OCI-LY7 (cell line): ENCODE measurements around the gene MRPS22. TPM values are rescaled to one million over a fixed set of nuclear protein-coding genes. Genes with fewer than 3 reads are reported as not detected.

ENCODE experiments used
- BruUV-seq: library from RNA; stranded (reverse); fragments of 400-500 nt; replicated peaks from 2 replicates; lab custom pipeline; 2021; lab: Mats Ljungman, UMichigan
- CTCF ChIA-PET: fragments of 300-600 bp; sonication (Branson Sonifier 250); formaldehyde crosslinking; loops from one replicate; lab custom pipeline; 2022; ENCODE audit warnings: antibody characterized with exemption; ENCODE audit not compliant: unreplicated experiment; lab: Charles Lee
- POLR2A ChIA-PET: fragments of 300-600 bp; sonication (Branson Sonifier 250); formaldehyde crosslinking; loops from one replicate; lab custom pipeline; 2022; ENCODE audit warnings: antibody characterized with exemption; lab: Charles Lee
- DNase-seq: peaks from one replicate; pipeline ENCODE4 v3.0.0-alpha.2; 2015; ENCODE audit warnings: low spot score
- H2AFZ ChIP-seq: fragments of 200-600 bp; sonication (generic), shearing (Covaris generic); 2 replicates; pipeline ENCODE4 v1.6.1; 2014; ENCODE audit warnings: mild to moderate bottlenecking, antibody characterized with exemption, low read length, moderate library complexity
- H3K27ac ChIP-seq: fragments of 200-600 bp; sonication (generic); 2 replicates; pipeline ENCODE4 v1.5.1; 2014; ENCODE audit warnings: mixed run types, low read depth, mild to moderate bottlenecking, moderate library complexity, low read length, inconsistent platforms; ENCODE audit not compliant: poor library complexity, severe bottlenecking
- H3K36me3 ChIP-seq: fragments of 200-600 bp; sonication (generic); 2 replicates; pipeline ENCODE4 v1.6.1; 2014; ENCODE audit warnings: mild to moderate bottlenecking, antibody characterized with exemption, low read length, moderate library complexity, mixed read lengths; ENCODE audit not compliant: insufficient read depth
- H3K4me1 ChIP-seq: fragments of 200-600 bp; sonication (generic); 2 replicates; pipeline ENCODE4 v1.5.1; 2014; ENCODE audit warnings: mild to moderate bottlenecking, low read length; ENCODE audit not compliant: insufficient read depth, poor library complexity, severe bottlenecking
- H3K4me2 ChIP-seq: fragments of 200-600 bp; sonication (generic); 2 replicates; pipeline ENCODE4 v1.6.1; 2014; ENCODE audit warnings: mild to moderate bottlenecking, low read length
- H3K4me3 ChIP-seq: fragments of 200-600 bp; sonication (generic); 2 replicates; pipeline ENCODE4 v1.5.1; 2014; ENCODE audit warnings: mild to moderate bottlenecking, low read depth, low read length; ENCODE audit not compliant: poor library complexity, severe bottlenecking
- H3K79me2 ChIP-seq: fragments of 200-600 bp; sonication (generic); 2 replicates; pipeline ENCODE4 v1.6.1; 2016; ENCODE audit warnings: low read depth, mild to moderate bottlenecking, low read length, moderate library complexity, mixed read lengths; ENCODE audit not compliant: insufficient read depth
- H3K9me2 ChIP-seq: fragments of 200-600 bp; sonication (generic); 2 replicates; pipeline ENCODE4 v1.6.1; 2016; ENCODE audit warnings: mild to moderate bottlenecking, low read length, mixed read lengths; ENCODE audit not compliant: insufficient read depth
- H3K9me3 ChIP-seq: fragments of 200-600 bp; sonication (generic); 2 replicates; pipeline ENCODE4 v1.6.1; 2014; ENCODE audit warnings: mild to moderate bottlenecking, mixed run types, low read length, mixed read lengths
- H4K20me1 ChIP-seq: fragments of 200-600 bp; sonication (generic); 2 replicates; pipeline ENCODE4 v1.6.1; 2014; ENCODE audit warnings: mild to moderate bottlenecking, antibody characterized with exemption, low read length, moderate library complexity, mixed read lengths; ENCODE audit not compliant: insufficient read depth
- EZH2phosphoT487 ChIP-seq: fragments of 200-600 bp; sonication (generic); IDR thresholded peaks from 2 replicates; pipeline ENCODE4 v1.6.1; 2018; ENCODE audit warnings: low read depth, borderline replicate concordance, mild to moderate bottlenecking, mixed run types, antibody characterized with exemption, low read length, moderate library complexity, mixed read lengths
- intact Hi-C: fragments of 100-400 bp; cut with micrococcal nuclease; formaldehyde crosslinking; loops from one replicate; pipeline ENCODE4 v1.10.0; 2022; ENCODE audit not compliant: unreplicated experiment
- total RNA-seq, 2 experiments: library from RNA; depleted of rRNA in 1 of 2; stranded (reverse); fragments of >200 nt in 1 of 2; shearing (Covaris generic) in 1 of 2; gene quantifications; 2 replicates each; pipeline ENCODE4 v1.2.3, GENCODE V29; 2014 to 2022
- TF ChIP-seq, protein P1 (sequence below): fragments of 200-600 bp; sonication (generic); conservative IDR thresholded peaks from 2 replicates; pipeline ENCODE4 v1.5.1; 2014; ENCODE audit warnings: mild to moderate bottlenecking, antibody characterized with exemption, low read length, moderate library complexity, mixed read lengths

MRPS22 gene
- total RNA-seq, 2 experiments from 2014 or later: 54.9 to 61.4 TPM

GRCh38 chr3:139354661-139355060, 10.8 kb downstream of the MRPS22 start:
- intact Hi-C loops: no loop called here
- Histone ChIP-seq H3K4me3 (no peak overlapping the region), H3K4me1 (no peaks in the 10 kb centered on the region), H3K9me3 (no peaks in the 10 kb centered on the region), H3K27ac (no peak overlapping the region), H3K9me2 (no peaks in the 10 kb centered on the region), H3K79me2 (no peaks in the 10 kb centered on the region), H3K4me2 (no peak overlapping the region), H4K20me1 (no peaks in the 10 kb centered on the region; the same call in 1 of the 2 replicates), H3K36me3 (peaks cover 100% of the 10 kb centered on the region), H2AFZ (no peak overlapping the region)
- DNase-seq: no peak
- TF ChIP-seq EZH2phosphoT487: no peak
- TF ChIP-seq, protein P1, sequence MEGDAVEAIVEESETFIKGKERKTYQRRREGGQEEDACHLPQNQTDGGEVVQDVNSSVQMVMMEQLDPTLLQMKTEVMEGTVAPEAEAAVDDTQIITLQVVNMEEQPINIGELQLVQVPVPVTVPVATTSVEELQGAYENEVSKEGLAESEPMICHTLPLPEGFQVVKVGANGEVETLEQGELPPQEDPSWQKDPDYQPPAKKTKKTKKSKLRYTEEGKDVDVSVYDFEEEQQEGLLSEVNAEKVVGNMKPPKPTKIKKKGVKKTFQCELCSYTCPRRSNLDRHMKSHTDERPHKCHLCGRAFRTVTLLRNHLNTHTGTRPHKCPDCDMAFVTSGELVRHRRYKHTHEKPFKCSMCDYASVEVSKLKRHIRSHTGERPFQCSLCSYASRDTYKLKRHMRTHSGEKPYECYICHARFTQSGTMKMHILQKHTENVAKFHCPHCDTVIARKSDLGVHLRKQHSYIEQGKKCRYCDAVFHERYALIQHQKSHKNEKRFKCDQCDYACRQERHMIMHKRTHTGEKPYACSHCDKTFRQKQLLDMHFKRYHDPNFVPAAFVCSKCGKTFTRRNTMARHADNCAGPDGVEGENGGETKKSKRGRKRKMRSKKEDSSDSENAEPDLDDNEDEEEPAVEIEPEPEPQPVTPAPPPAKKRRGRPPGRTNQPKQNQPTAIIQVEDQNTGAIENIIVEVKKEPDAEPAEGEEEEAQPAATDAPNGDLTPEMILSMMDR: no peak
- no TSS peak for BruUV-seq
- ChIA-PET CTCF (interaction anchor here (1.3 to 1.4 kb wide), 2 partner anchors 9 to 10 kb away, joined by 8 to 14 read pairs; no protein-coding TSS in a partner anchor), POLR2A (interaction anchor here (0.7 to 2.3 kb wide), 8 partner anchors 8 to 36 kb away, joined by 3 to 13 read pairs (median 5); partner anchors contain the start of gene COPB2)

DNA sequence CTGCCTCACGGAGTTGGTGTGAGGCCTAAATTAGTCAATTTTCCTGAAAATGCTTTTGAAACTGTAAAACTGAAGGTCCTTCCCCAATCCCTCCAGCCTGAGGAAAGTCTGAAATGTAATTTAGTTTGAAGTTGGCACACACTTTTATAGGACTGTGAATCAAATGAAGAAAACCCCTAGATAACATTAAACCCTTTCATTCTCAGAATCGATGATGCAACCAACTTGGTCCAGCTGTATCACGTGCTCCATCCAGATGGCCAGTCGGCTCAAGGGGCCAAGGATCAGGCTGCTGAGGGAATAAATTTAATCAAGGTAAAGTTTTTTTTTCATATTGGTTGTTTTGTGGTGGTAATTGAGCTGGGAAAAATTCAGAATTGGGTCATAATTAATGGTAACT, 11.7 kb downstream of the MRPS22 start:
- Histone ChIP-seq H3K4me2 (no peak overlapping the region), H3K79me2 (no peaks in the 10 kb centered on the region), H3K9me2 (no peaks in the 10 kb centered on the region), H3K27ac (no peak overlapping the region), H2AFZ (no peak overlapping the region), H3K36me3 (peaks cover 100% of the 10 kb centered on the region), H3K4me1 (no peaks in the 10 kb centered on the region), H4K20me1 (no peaks in the 10 kb centered on the region; the same call in 1 of the 2 replicates), H3K9me3 (no peaks in the 10 kb centered on the region), H3K4me3 (no peak overlapping the region)
- intact Hi-C loops: no loop called here
- POLR2A ChIA-PET: interaction anchor here (0.7 to 1.3 kb wide), 3 partner anchors 9 to 36 kb away, joined by 3 to 5 read pairs (median 4); no protein-coding TSS in a partner anchor
- BruUV-seq: no TSS peak
- CTCF ChIA-PET: no interaction called here
- TF ChIP-seq, protein P1: no peak
- no peak for TF ChIP-seq EZH2phosphoT487
- no peak for DNase-seq

DNA sequence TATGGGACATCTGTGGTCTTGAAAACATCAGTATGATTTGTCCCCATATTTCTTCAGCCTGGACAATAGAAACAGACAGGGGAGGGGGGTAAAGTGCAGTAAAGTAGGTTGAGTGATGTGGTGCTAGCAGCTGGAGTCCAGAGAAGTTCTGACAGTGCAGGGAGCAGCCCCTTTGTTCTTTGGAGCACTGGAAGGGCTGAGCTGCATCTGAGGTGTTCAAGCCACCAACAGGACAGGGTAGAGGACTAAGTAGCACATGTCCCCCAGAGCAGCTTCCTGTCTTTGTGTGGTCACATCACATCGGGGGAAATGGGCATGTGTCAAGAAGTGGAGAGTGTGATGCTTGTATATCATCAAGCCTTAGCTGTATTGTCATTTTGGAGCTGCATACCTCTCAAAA, 12.1 kb downstream of the MRPS22 start:
- H3K79me2 ChIP-seq: no peaks in the 10 kb centered on the region
- BruUV-seq: no TSS peak
- CTCF ChIA-PET: interaction anchor here (0.8 kb wide), 1 partner anchor 11 kb away, joined by 4 read pairs; no protein-coding TSS in a partner anchor

More for the DNA sequence above, 12.1 kb downstream of the MRPS22 start:
- no peaks in the 10 kb centered on the region for H3K9me2 ChIP-seq
- H3K9me3 ChIP-seq: no peaks in the 10 kb centered on the region
- no peak overlapping the region for H3K4me3 ChIP-seq
- peaks cover 100% of the 10 kb centered on the region for H3K36me3 ChIP-seq
- DNase-seq: no peak
- H4K20me1 ChIP-seq: no peaks in the 10 kb centered on the region; the same call in 1 of the 2 replicates
- no peaks in the 10 kb centered on the region for H3K4me1 ChIP-seq
- POLR2A ChIA-PET: interaction anchor here (0.7 to 1.3 kb wide), 3 partner anchors 9 to 35 kb away, joined by 3 to 5 read pairs (median 4); no protein-coding TSS in a partner anchor
- H3K4me2 ChIP-seq: no peak overlapping the region
- TF ChIP-seq, protein P1: no peak
- TF ChIP-seq EZH2phosphoT487: no peak
- no peak overlapping the region for H3K27ac ChIP-seq
- H2AFZ ChIP-seq: no peak overlapping the region
- intact Hi-C loops: no loop called here
